Motor neuron (in vitro differentiated cells): Measurements from ENCODE around the gene PIM2. TPM values are rescaled to one million over a fixed set of nuclear protein-coding genes. Genes with fewer than 3 reads are reported as not detected.

Experiments used
- ATAC-seq, 8 experiments: fragments of 200-7000 bp; cut with Tn5 transposase; replicated peaks in 6 of 8; 2 replicates each; pipeline ENCODE4 v1.8.0; 2021; ENCODE audit warnings: mild to moderate bottlenecking in 8 of 8, moderate library complexity in 8 of 8
- H3K27ac ChIP-seq, 2 donors: fragments of 250-450 bp; sonication (Bioruptor Pico); 2 replicates each; pipeline ENCODE4 v1.9.0; 2021; ENCODE audit warnings: antibody characterized with exemption in 2 of 2, mild to moderate bottlenecking in 2 of 2, moderate library complexity in 1 of 2
- H3K4me1 ChIP-seq, 2 donors: fragments of 250-450 bp; sonication (Bioruptor Pico); replicated peaks in 1 of 2; 2 replicates each; pipeline ENCODE4 v1.6.1; 2021; ENCODE audit warnings: antibody characterized with exemption in 2 of 2, mild to moderate bottlenecking in 2 of 2, moderate library complexity in 1 of 2
- H3K4me3 ChIP-seq, 5 donors: fragments of 250-450 bp; sonication (Bioruptor Pico); 2 replicates each; pipeline ENCODE4 v1.9.0; 2021; ENCODE audit warnings: antibody characterized with exemption in 5 of 5, mild to moderate bottlenecking in 5 of 5, moderate library complexity in 4 of 5
- WGBS, 10 experiments: fragments of 450-650 bp; shearing (Covaris generic); methylation state at CpG; one replicate each; pipeline ENCODE4 v1.0.0; 2022; 5-methylcytosine and 5-hydroxymethylcytosine counted together
- in situ Hi-C, 9 experiments: fragments of 400-800 bp; cut with MboI; loops; one replicate each; pipeline ENCODE4 v1.15.0; 2021; ENCODE audit warnings: low sequenced_read_pairs in 9 of 9, low pct_unique_long_range_greater_than_20kb in 2 of 9; ENCODE audit not compliant: unreplicated experiment in 9 of 9
- total RNA-seq, 8 experiments: library from RNA; unstranded; fragments of 300-600 nt; gene quantifications; 2 replicates each; pipeline versions ENCODE4 v1.2.3 to v1.2.4, GENCODE V29; 2022

The PIM2 gene
- total RNA-seq, 8 experiments from 2014 or later: 6.9 to 20.3 (median 9.5) TPM

- H3K27ac ChIP-seq: no peak overlapping the region
- peak in 1 of 8 experiments; percentile 73 for ATAC-seq
- in situ Hi-C loops: no loop called here
- H3K4me3 ChIP-seq: no peak overlapping the region
- WGBS, 10 experiments: 0 to 35% (median 20%) methylated on average over 1 to 5 of the region's 5 CpGs; no CpG with 5 or more reads in 5 of the 10 experiments
- peaks cover 0 to 2% of the 10 kb centered on the region in 2 donors for H3K4me1 ChIP-seq
Observed at GRCh38 chrX:48927123-48927522, 8.3 kb upstream of the PIM2 start.

DNA sequence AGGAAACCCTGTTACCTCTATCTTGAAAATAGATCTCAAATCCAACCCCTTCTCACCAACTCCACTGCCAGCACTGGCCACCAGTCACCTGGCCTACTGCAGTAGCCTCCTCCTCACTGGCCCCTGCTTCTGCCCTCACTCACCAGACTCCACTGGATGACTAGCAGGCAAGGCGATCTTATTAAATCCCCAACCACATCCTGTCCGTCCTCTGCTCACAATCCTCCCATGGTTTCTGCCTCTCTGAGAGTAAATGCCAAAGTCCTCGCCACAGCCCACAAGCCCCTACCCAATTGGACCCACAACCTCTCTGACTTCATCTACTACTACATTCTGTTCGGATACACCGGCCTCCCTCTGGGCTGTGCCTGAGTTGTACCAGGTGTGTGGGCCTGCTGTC, 5.4 kb upstream of the PIM2 start:
- Histone ChIP-seq H3K4me1 (peaks cover 6 to 11% of the 10 kb centered on the region in 2 donors), H3K4me3 (no peak overlapping the region), H3K27ac (no peak overlapping the region)
- 60 to 67% methylated on average over 1 to 2 of the region's 5 CpGs; no CpG with 5 or more reads in 8 of the 10 experiments for WGBS, 10 experiments
- ATAC-seq: no peak
- in situ Hi-C loops: no loop called here

DNA sequence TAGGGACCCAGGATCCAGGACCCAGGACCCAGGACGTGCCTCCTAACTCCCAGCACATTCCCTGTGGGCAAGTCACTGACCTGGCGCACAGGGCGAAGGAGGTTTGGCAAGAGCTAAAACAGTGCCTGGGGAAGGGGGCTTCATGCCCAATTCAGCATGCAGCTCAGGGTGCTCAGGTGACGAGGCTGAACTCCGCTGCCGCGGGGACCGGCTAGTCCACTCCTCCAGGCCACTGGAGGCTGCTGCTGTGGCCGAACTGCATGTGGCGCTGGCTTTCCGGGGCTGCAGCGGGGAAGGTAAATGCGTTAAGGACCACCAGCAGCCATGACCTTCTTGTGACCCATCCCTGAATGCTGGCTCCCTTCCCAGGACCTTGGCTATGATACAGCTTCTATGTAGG, 4.9 kb upstream of the PIM2 start:
- in situ Hi-C loops: no loop called here
- no peak for ATAC-seq
- Histone ChIP-seq H3K27ac (no peak overlapping the region), H3K4me3 (no peak overlapping the region), H3K4me1 (peaks cover 6 to 11% of the 10 kb centered on the region in 2 donors)
- 82% methylated on average over 4 of the region's 13 CpGs; no CpG with 5 or more reads in 9 of the 10 experiments for WGBS, 10 experiments

- Histone ChIP-seq H3K4me1 (peaks cover 9 to 12% of the 10 kb centered on the region in 2 donors), H3K27ac (no peak overlapping the region), H3K4me3 (no peak overlapping the region)
- in situ Hi-C loops: no loop called here
- 29 to 67% (median 60%) methylated on average over 1 to 4 of the region's 4 CpGs; no CpG with 5 or more reads in 7 of the 10 experiments for WGBS, 10 experiments
- no peak for ATAC-seq
Observed at GRCh38 chrX:48920718-48921104, 1.9 kb upstream of the PIM2 start.

- H3K27ac ChIP-seq: no peak overlapping the region
- H3K4me3 ChIP-seq: peak overlapping the region in 2 of 5 donors; percentile 56 to 59
- no peak for ATAC-seq
- in situ Hi-C loops: no loop called here
- 20 to 50% methylated on average over 1 of the region's 8 CpGs; no CpG with 5 or more reads in 8 of the 10 experiments for WGBS, 10 experiments
- H3K4me1 ChIP-seq: peaks cover 9 to 12% of the 10 kb centered on the region in 2 donors
Observed at GRCh38 chrX:48919947-48920717, 1.3 kb upstream of the PIM2 start.

- Histone ChIP-seq H3K4me1 (peaks cover 9 to 12% of the 10 kb centered on the region in 2 donors), H3K4me3 (peak overlapping the region; percentile 56 to 68 (median 62)), H3K27ac (peak overlapping the region; percentile 54 to 70)
- peak; percentile 6 to 20 (median 12) for ATAC-seq
- WGBS, 10 experiments: 0% methylated on average over 1 to 2 of the region's 15 CpGs; no CpG with 5 or more reads in 8 of the 10 experiments
- in situ Hi-C loops: no loop called here
Observed at GRCh38 chrX:48919360-48919841, 577 bp upstream of the PIM2 start.

DNA sequence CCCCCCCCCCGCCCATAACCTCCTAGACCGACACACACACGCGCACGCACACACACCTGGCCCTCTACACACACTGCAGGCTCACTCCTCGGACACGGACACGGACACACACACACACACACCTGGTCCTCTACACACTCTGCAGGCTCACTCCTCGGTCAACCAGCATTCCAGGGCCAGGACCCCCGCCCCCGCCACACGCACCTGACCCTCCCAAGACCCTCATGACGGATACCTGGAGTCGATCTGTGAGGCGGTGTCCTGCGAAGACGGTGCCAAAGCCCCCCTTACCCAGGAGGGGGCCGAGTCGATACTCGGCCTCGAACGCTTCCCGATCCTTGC, 552 bp downstream of the PIM2 start:
- peak overlapping the region; percentile 68 to 74 for H3K27ac ChIP-seq
- no CpG with 5 or more reads among the region's 23 CpGs for WGBS, 10 experiments
- peak in 2 of 8 experiments; percentile 0 to 1 for ATAC-seq
- in situ Hi-C loops: no loop called here
- H3K4me3 ChIP-seq: peak overlapping the region; percentile 56 to 68 (median 62)
- H3K4me1 ChIP-seq: peaks cover 9 to 12% of the 10 kb centered on the region in 2 donors

GRCh38 chrX:48917139-48918001, 1.5 kb downstream of the PIM2 start:
- Histone ChIP-seq H3K4me1 (peaks cover 12% of the 10 kb centered on the region in 2 donors), H3K4me3 (peak overlapping the region; percentile 56 to 68 (median 62)), H3K27ac (no peak overlapping the region)
- peak; percentile 34 to 57 (median 54) for ATAC-seq
- WGBS, 10 experiments: 28 to 80% methylated on average over 1 to 15 of the region's 27 CpGs; no CpG with 5 or more reads in 8 of the 10 experiments
- in situ Hi-C loops: no loop called here

- ATAC-seq: no peak
- in situ Hi-C loops: no loop called here
- Histone ChIP-seq H3K27ac (no peak overlapping the region), H3K4me1 (peaks cover 8 to 16% of the 10 kb centered on the region in 2 donors), H3K4me3 (no peak overlapping the region)
- 62 to 100% (median 100%) methylated on average over 1 to 2 of the region's 13 CpGs; no CpG with 5 or more reads in 7 of the 10 experiments for WGBS, 10 experiments
Observed at GRCh38 chrX:48914593-48915493, 4.0 kb downstream of the PIM2 start.

GRCh38 chrX:48913605-48914366, 5.0 kb downstream of the PIM2 start:
- in situ Hi-C loops: no loop called here
- WGBS, 10 experiments: 20 to 50% methylated on average over 1 to 2 of the region's 5 CpGs; no CpG with 5 or more reads in 8 of the 10 experiments
- ATAC-seq: no peak

DNA sequence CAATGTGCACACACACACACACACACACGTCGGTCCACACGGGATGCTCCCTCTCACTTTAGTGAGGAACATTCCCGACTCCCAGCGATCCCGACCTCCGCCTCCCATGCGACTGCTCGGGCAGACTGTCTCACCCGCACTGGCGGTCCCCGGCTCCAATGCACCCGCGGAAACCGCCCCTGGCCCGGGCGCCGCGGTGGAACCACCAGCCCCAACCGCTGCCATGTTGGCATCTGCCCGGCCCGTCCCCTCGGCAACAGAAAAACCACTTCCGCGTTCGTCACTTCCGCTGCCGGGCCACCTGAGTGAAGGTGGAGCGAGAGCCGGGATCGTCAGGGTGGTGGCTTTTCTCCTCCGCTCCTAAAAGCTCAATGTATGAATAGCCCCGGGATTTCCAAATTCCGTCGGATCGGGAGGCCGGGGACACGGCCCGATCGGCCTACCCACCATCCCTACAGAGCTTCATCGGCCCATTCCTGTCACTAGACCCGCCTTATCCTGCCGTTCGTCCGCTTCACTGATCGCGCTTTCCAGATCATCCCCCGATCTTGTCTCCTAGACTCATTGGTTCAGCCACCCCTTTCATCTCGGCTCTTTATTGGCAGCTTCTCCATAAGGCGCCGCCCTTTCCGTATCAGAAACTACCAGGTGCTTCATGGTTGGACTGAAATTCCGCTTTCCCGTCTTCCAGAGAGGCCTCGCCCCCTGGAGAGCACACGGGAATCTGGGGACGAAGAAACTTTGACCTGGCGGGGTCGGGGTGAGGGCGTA, 7.2 kb downstream of the PIM2 start, which contains the start of gene SLC35A2:
Gene SLC35A2 (minus strand): TSS at position 235 of the 771 bp plus-strand sequence. CDS start 10 bp downstream, at position 225.
- peak within 1 kb of the TSS; percentile 66 to 98 (median 89) for H3K4me3 ChIP-seq
- H3K4me1 ChIP-seq: peaks cover 5 to 6% of the 10 kb centered on the region in 2 donors
- H3K27ac ChIP-seq: peak within 1 kb of the TSS; percentile 85 to 97
- WGBS, 10 experiments: 0 to 51% (median 9%) methylated on average over 2 to 22 of the region's 60 CpGs; no CpG with 5 or more reads in 6 of the 10 experiments
- in situ Hi-C loops: no loop called here
- peak; percentile 87 to 91 (median 89) for ATAC-seq

More at GRCh38 chrX:48913605-48914366, 5.0 kb downstream of the PIM2 start:
- no peak overlapping the region for H3K4me3 ChIP-seq
- no peak overlapping the region for H3K27ac ChIP-seq
- peaks cover 5 to 12% of the 10 kb centered on the region in 2 donors for H3K4me1 ChIP-seq
